Activated naive CD4-positive, alpha-beta T cell treated with anti-CD3 and anti-CD28 coated beads, Interleukin-2, amount 50 U/mL, for 72 hours (primary cell): ENCODE measurements around the gene TNMD. TPM values are rescaled to one million over a fixed set of nuclear protein-coding genes. Genes with fewer than 3 reads are reported as not detected.
A peak's percentile ranks its signal among the peaks of the same experiment; 100 is the strongest.
"Not testable (repeated sequence)": the region's sequence is repeated elsewhere in the genome, so short reads cannot be mapped to it uniquely, and the experiment has no call there.

Experiments
- ATAC-seq, 2 donors: fragments of 150-1000 bp; cut with Tn5 transposase; 2 replicates each; pipeline ENCODE4 v1.10.0; 2021; ENCODE audit warnings: mild to moderate bottlenecking in 2 of 2, moderate library complexity in 2 of 2
- DNase-seq, 2 donors: peaks; one replicate each; pipeline ENCODE4 v3.0.0; 2021 to 2022; ENCODE audit warnings: low spot score in 2 of 2
- H3K27ac Mint-ChIP-seq, 2 donors: one replicate each; pipeline ENCODE4 v1.8.0; 2022; ENCODE audit warnings: mild to moderate bottlenecking in 2 of 2, mixed read lengths in 2 of 2
- H3K36me3 Mint-ChIP-seq, 2 donors: one replicate each; pipeline ENCODE4 v1.8.0; 2022; ENCODE audit warnings: mixed read lengths in 2 of 2
- H3K9me3 Mint-ChIP-seq, 2 donors: one replicate each; pipeline ENCODE4 v1.8.0; 2022; ENCODE audit warnings: mixed read lengths in 2 of 2
- total RNA-seq, 2 donors: library from RNA; stranded (reverse); gene quantifications; one replicate each; pipeline ENCODE4 v1.2.3, GENCODE V29; 2022

Gene TNMD
- total RNA-seq: not detected

DNA sequence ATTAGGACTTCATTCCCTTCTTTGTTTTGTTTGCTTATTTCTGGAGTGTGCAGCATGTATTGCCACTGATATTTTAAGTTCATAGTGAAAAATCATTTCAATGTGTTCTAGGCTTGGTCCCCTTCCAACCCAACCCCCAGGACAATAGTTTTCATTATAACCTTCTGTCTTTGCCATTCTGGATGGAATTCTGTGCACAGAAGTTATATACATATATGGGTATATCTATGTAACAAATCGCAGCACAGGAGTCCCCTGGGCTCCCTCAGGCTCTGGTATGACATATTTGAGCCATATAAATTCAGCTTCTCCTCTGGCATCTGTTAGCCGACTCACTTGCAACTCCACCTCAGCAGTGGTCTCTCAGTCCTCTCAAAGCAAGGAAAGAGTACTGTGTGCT lies at the start of gene TNMD:
Gene TNMD (plus strand): TSS at position 326 of the 400 bp plus-strand sequence. CDS start 83 bp downstream, outside the sequence.
- DNase-seq (no peak), ATAC-seq (no peak)
- H3K36me3 Mint-ChIP-seq: no peaks in the 10 kb centered on the region
- H3K27ac Mint-ChIP-seq: no peak within 1 kb of the TSS
- no peaks in the 10 kb centered on the region for H3K9me3 Mint-ChIP-seq

GRCh38 chrX:100565534-100565933 lies 19.2 kb upstream of the TNMD start:
- ATAC-seq, H3K27ac Mint-ChIP-seq, H3K36me3 Mint-ChIP-seq, DNase-seq, H3K9me3 Mint-ChIP-seq: not testable (repeated sequence)

DNA sequence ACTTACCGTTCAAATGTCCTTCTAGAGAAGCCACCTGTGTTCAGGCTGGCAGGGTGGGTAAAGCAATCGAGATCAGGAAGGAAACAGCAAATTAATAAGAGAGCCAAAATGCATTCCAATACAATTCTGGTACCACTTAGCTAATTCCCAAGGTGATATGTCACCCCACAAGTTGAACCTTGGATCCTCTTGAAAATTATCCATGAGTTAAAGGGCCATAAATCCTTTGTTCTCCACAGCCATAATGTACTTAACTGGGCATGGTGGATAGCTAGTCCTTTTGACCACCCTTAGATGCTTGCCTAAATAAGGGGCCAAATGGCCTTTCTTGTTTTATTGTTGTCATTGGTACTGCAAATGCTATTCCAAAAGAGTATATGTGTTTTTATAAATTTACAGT lies 2.0 kb downstream of the TNMD start:
- no peaks in the 10 kb centered on the region for H3K9me3 Mint-ChIP-seq
- H3K36me3 Mint-ChIP-seq: no peaks in the 10 kb centered on the region
- no peak overlapping the region for H3K27ac Mint-ChIP-seq
- ATAC-seq (no peak), DNase-seq (no peak)

DNA sequence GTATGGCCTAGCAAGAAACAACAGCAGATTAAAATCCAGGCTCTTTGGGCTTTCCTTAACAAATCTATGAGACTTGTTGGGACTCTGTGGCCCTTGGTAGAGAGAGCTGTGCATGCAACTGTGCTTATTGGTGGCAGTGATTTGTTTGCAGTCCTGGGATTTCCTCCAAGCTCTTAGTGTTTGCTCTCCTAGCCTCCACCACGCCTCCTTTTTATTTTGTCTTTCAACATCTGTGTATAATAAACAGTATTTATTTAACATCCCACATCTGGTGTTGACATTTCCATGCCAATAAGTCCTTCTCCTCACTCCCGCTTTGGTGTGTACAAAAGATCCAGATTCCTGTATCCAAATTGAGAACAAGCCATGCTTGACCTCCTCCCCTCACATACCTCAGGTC lies 3.1 kb downstream of the TNMD start:
- Mint-ChIP-seq H3K9me3 (no peaks in the 10 kb centered on the region), H3K27ac (no peak overlapping the region), H3K36me3 (no peaks in the 10 kb centered on the region)
- DNase-seq: no peak
- no peak for ATAC-seq

GRCh38 chrX:100591256-100592051 lies 6.7 kb downstream of the TNMD start:
- Mint-ChIP-seq H3K27ac (no peak overlapping the region), H3K9me3 (no peaks in the 10 kb centered on the region), H3K36me3 (no peaks in the 10 kb centered on the region)
- no peak for ATAC-seq
- DNase-seq: no peak

DNA sequence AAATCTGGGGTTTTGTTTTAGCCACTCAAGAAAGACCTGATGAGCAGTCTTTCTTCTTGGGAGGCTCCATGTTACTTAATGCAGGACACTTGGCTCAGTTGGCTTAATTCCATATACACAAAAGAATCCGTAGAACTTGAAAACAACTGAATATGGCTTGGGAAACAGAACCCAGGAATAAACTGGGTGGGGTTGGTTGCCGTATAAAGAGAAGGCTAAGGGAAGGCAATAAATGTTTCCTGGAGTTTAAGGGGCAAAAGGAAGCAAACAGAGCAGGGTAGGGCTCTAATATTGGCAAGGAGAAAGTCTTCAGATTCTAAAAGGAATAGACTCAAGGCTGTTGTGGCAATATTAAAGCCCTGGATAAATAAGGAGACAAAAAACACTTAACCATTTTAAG lies 8.4 kb downstream of the TNMD start:
- Mint-ChIP-seq H3K36me3 (no peaks in the 10 kb centered on the region), H3K27ac (no peak overlapping the region), H3K9me3 (no peaks in the 10 kb centered on the region)
- no peak for DNase-seq
- ATAC-seq: no peak

- ATAC-seq (no peak), DNase-seq (no peak)
- Mint-ChIP-seq H3K9me3 (no peaks in the 10 kb centered on the region), H3K36me3 (no peaks in the 10 kb centered on the region), H3K27ac (no peak overlapping the region)
Observed at GRCh38 chrX:100593581-100593980, 8.8 kb downstream of the TNMD start.

GRCh38 chrX:100596601-100597000 lies 11.9 kb downstream of the TNMD start:
- DNase-seq: no peak
- Mint-ChIP-seq H3K27ac (no peak overlapping the region), H3K36me3 (no peaks in the 10 kb centered on the region), H3K9me3 (no peaks in the 10 kb centered on the region)
- no peak for ATAC-seq

- Mint-ChIP-seq H3K36me3 (no peaks in the 10 kb centered on the region), H3K27ac (no peak overlapping the region), H3K9me3 (no peaks in the 10 kb centered on the region)
- DNase-seq (no peak), ATAC-seq (no peak)
Observed at GRCh38 chrX:100599456-100599855, 14.7 kb downstream of the TNMD start.

DNA sequence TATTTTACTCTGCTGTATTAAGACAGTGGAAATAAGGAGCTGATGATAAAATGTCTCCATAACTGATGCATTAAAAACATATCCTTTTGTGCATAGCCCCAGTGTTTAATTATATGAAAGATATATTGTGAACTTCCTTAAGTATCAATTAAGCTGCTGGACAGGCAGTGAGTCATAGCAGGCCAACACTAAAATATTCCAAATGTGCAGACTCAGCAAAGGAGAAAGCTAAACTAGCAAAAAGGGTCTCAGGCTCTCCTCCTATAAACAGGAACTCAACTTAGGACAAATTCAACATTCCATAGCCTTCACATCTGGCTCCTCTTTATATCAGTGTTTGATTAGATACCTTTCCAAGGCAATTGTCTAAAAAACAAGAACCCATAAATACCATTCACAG lies 15.6 kb downstream of the TNMD start:
- Mint-ChIP-seq H3K36me3 (no peaks in the 10 kb centered on the region), H3K27ac (no peak overlapping the region), H3K9me3 (no peaks in the 10 kb centered on the region)
- DNase-seq (no peak), ATAC-seq (no peak)

- ATAC-seq (peak in 1 of 2 donors; percentile 64), DNase-seq (no peak)
- no peaks in the 10 kb centered on the region for H3K36me3 Mint-ChIP-seq
- H3K9me3 Mint-ChIP-seq: no peaks in the 10 kb centered on the region
- H3K27ac Mint-ChIP-seq: no peak overlapping the region
Observed at GRCh38 chrX:100600758-100601157, 16.0 kb downstream of the TNMD start.

DNA sequence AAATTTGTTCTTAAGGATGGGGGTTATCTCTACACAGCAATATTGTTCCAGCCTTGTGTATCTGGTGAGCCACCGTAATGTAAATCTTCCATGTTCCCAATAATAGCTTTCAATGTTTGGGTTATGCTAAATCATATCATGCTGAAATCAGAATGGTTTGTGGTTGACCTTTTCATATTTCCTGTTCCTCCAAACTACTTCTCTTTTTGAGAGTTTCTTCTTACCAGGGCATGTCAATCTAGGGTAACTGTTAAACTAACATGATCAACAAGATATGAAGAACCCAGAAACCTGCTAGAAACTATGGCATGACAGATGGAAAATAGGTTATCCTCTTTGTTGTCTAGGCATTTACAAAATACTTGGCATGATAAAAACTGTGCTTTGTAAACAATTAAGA lies 22.0 kb downstream of the TNMD start:
- H3K9me3 Mint-ChIP-seq: no peaks in the 10 kb centered on the region
- DNase-seq (no peak), ATAC-seq (no peak)
- H3K36me3 Mint-ChIP-seq: no peaks in the 10 kb centered on the region
- no peak overlapping the region for H3K27ac Mint-ChIP-seq

DNA sequence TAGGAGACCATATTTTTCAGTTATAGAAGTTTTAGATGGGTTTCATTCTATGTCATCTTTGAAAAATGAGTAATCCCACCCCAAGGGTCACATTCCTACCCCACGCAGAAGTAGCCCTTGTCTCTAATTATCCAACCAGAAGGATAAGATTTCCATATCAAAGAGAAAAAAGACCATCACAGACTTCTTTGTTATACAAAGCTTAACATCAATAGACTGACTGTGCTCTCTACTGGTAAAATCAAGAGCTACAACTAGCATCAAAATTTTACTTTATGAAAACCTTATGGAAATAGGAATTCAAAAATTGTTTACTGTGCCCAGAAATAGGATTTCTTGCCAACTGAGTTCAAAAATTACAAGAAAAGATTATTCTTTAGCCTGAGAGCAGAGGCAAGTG lies 24.9 kb downstream of the TNMD start:
- DNase-seq (no peak), ATAC-seq (no peak)
- H3K9me3 Mint-ChIP-seq: no peaks in the 10 kb centered on the region
- no peaks in the 10 kb centered on the region for H3K36me3 Mint-ChIP-seq
- no peak overlapping the region for H3K27ac Mint-ChIP-seq

GRCh38 chrX:100611951-100612350 lies 27.2 kb downstream of the TNMD start:
- ATAC-seq (no peak), DNase-seq (no peak)
- H3K27ac Mint-ChIP-seq: no peak overlapping the region
- no peaks in the 10 kb centered on the region for H3K36me3 Mint-ChIP-seq
- H3K9me3 Mint-ChIP-seq: no peaks in the 10 kb centered on the region

DNA sequence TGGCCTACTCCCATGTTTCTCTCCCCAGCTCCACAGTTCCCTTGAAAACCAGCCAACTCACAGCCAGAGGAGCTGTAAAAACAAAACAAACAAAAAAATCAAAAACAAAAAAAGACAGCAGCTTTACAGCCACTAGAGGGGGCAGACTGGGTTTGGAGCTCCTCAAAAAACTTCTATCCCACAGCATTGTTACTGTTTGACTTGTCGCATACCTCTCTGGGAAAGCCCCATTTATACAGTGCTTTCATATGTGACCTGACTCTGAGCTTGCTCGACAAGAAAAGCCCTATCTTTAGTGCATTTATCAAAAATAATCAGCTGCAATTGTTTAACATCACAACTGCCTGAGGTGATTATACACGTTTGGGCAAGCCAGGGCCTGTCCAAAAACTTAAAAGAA lies 30.3 kb downstream of the TNMD start:
- H3K36me3 Mint-ChIP-seq: no peaks in the 10 kb centered on the region
- H3K9me3 Mint-ChIP-seq: no peaks in the 10 kb centered on the region
- H3K27ac Mint-ChIP-seq: no peak overlapping the region
- DNase-seq (peak in 1 of 2 donors; percentile 3), ATAC-seq (peak; percentile 70 to 91)

DNA sequence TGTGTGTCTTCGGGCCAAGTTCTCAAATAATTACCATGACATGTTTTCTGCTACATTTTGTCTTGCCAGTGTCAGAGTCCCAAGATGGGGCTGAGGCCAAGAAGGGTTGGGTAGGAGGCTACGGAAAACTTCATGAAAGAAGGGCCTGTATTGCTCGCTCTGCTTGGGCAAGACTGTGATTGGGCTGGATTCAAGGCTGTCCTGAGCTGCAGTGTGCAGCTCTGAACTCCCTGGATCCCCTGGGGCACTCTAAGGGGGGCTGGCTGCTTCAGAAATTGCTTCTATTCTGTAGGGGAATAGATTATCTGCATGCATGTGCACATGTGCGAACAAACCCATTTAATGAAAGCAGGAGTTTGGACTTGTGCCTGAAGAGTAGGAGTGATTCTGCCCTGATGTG lies 38.3 kb downstream of the TNMD start:
- DNase-seq (no peak), ATAC-seq (no peak)
- Mint-ChIP-seq H3K36me3 (no peaks in the 10 kb centered on the region), H3K27ac (no peak overlapping the region), H3K9me3 (no peaks in the 10 kb centered on the region)

DNA sequence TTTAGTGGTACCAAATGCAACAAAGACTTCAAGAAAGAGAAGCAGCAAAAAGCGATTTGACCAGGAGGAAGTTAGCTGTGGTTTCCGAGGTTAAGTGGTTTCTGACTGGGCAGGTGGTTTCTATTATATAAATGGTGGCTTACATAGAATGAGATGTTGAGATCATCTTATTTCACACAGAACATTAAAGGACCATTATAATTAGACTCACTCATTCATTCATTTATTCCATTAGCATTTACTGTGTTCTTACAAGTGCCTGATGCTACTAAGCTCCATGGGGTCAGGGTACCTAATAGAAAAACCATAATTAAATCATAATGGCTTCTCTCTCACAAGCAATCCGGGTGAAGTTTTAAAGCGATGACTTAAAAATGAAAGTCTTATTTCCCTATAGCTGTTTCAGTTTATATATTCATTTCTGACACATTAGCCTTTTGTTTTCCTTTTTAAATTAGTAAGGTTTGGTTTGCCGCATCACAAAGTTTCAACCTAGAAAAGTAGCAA lies 41.3 kb downstream of the TNMD start:
- no peak overlapping the region for H3K27ac Mint-ChIP-seq
- H3K9me3 Mint-ChIP-seq: no peaks in the 10 kb centered on the region
- DNase-seq: no peak
- peak; percentile 71 to 78 for ATAC-seq
- H3K36me3 Mint-ChIP-seq: no peaks in the 10 kb centered on the region

DNA sequence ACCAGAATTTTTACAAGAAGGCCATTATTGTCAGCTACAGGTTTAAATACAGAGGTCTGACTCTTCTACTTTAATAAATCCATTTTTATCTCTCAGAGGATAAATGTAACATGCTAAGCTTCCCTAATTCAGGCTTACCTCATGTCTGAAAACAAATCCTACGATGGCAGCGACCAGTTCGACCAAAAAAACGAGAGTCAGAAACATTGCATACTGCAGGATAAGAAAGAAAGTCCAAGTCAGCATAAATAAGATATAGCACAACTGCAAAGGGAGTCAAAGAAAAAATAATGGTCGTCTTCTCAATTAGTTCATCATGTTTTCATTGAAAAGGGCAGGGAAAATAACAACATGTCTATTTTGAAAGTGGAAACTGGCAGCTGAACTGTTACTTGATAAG lies 50.3 kb downstream of the TNMD start:
- H3K36me3 Mint-ChIP-seq: peaks cover 0 to 5% of the 10 kb centered on the region in 2 donors
- DNase-seq (no peak), ATAC-seq (no peak)
- no peaks in the 10 kb centered on the region for H3K9me3 Mint-ChIP-seq
- H3K27ac Mint-ChIP-seq: no peak overlapping the region
